ENCODE measurements around the gene CD226.

CD226 gene

DNA sequence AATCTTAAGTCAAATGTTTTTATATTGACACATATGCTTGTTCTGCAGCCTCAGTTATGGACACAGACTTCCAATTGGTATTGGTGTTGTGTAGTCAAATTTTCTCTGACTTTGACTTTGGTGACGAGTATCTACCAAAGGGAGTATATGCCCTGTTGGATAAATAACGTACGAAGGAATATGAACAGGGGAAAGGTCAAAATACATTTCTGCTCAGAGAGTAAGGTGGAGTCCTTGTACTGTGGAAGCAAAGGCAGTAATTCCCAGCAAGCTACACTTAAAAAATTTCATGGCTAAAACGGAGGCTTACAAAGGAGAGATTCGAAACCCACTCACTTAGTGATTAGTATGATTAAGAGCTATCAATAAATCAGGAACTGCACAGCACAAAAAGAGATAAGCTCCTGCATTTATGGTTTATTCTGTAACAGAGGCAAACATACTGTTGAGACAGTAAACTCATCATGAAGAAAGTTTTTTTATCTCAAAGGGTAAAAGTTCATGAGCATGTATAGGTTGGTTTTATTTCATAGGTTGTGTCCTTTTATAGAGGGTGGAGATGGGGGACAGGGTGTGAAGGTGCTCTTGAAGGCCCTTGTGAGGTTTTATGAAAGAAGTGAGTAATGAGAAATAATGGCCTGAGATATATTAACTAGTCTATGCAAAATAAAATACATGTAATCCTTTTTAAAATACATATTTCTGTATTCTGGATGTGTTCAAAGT, 142.7 kb downstream of the CD226 start:
- Histone ChIP-seq H3K4me1 (ENCODE audit: insufficient read depth, low read length) (no peaks in the 10 kb centered on the region), H3K79me2 (ENCODE audit: insufficient read depth, low read length) (no peaks in the 10 kb centered on the region), H2AFZ (ENCODE audit: low read depth, low read length) (no peak overlapping the region), H3K9ac (ENCODE audit: low read depth, low read length) (no peak overlapping the region), H3K27me3 (ENCODE audit: insufficient read depth, low read length, poor library complexity) (no peaks in the 10 kb centered on the region), H3K4me3 (ENCODE audit: low read depth in 1 of 2, low read length in 2 of 2) (no peak overlapping the region), H3K27ac (ENCODE audit: low read length) (no peak overlapping the region), H3K4me2 (ENCODE audit: insufficient read depth, low read length) (no peak overlapping the region), H4K20me1 (ENCODE audit: insufficient read depth, low read length) (no peaks in the 10 kb centered on the region), H3K9me3 (ENCODE audit: insufficient read depth, low read length, severe bottlenecking) (no peaks in the 10 kb centered on the region), H3K36me3 (ENCODE audit: insufficient read depth, low read length) (no peaks in the 10 kb centered on the region)
- ATAC-seq (ENCODE audit: insufficient read depth, low read depth), result no peak
- TF ChIP-seq, protein P1, sequence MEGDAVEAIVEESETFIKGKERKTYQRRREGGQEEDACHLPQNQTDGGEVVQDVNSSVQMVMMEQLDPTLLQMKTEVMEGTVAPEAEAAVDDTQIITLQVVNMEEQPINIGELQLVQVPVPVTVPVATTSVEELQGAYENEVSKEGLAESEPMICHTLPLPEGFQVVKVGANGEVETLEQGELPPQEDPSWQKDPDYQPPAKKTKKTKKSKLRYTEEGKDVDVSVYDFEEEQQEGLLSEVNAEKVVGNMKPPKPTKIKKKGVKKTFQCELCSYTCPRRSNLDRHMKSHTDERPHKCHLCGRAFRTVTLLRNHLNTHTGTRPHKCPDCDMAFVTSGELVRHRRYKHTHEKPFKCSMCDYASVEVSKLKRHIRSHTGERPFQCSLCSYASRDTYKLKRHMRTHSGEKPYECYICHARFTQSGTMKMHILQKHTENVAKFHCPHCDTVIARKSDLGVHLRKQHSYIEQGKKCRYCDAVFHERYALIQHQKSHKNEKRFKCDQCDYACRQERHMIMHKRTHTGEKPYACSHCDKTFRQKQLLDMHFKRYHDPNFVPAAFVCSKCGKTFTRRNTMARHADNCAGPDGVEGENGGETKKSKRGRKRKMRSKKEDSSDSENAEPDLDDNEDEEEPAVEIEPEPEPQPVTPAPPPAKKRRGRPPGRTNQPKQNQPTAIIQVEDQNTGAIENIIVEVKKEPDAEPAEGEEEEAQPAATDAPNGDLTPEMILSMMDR (IDR thresholded peaks at IDR 0.05; ENCODE audit: borderline replicate concordance, extremely low read depth, low read length, poor library complexity, severe bottlenecking), result no peak
- TF ChIP-seq EZH2 (IDR thresholded peaks at IDR 0.05; ENCODE audit: borderline replicate concordance, low read depth, low read length, severe bottlenecking), result no peak
- no peak for DNase-seq
